Retinal pigment epithelial cell (primary cell): ENCODE results near the gene RALB.

Experiments
- DNase-seq: peaks from one replicate; pipeline ENCODE4 v3.0.0-alpha.2; 2010; ENCODE audit warnings: low read depth
- H3K4me3 ChIP-seq: 2 replicates; pipeline ENCODE4 v1.5.1; 2011; ENCODE audit warnings: mild to moderate bottlenecking, low read length, control low read depth, moderate library complexity
- TF ChIP-seq, protein P1 (sequence below): conservative IDR thresholded peaks from 2 replicates; pipeline ENCODE4 v1.5.1; 2011; ENCODE audit warnings: low read depth, low read length, control low read depth, inconsistent platforms

The RALB gene, protein sequence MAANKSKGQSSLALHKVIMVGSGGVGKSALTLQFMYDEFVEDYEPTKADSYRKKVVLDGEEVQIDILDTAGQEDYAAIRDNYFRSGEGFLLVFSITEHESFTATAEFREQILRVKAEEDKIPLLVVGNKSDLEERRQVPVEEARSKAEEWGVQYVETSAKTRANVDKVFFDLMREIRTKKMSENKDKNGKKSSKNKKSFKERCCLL

DNA sequence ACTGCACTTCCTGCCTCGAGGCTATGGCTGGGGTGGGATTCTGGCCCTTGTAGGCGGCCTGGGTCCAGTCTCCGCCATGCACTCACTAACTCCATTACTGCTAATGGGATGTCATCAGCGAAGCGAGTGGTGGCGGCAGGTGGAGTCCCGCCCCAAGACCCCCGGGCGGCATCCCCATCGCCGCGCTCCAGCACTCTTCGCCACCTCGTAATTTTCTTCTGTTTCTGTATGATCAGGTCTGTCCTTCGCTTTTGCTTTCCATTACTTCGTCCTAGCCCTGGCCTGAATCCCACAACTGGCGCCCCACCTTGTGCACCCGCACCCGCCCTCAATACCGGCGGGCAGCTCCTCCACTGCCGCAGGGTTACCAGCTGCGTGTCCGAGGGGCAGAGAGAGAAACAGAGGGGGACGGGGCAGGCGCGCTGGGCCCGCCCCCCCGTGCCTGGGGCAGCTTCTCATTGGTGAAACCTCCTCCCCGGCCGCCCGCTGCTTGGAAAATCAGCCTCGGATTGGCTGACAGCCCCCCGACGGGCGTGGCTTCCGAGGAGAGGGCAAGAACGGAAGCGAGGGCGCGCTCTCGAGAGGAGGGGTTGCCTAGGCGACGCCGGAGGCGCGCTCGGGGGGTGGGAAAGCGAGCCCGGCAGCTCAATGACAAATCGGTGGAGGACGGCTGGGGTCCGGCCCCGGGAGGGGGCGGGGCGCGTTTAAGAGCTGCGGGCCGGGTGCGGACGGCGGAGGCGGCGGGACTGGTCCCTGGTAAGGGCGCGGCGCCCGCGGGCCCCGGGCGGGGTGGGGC, at the start of gene RALB:
RALB (plus strand) TSS at position 628 of the 796 bp plus-strand sequence. CDS start 25,813 bp downstream, outside the sequence.
- DNase-seq = peak; percentile 92
- TF ChIP-seq, protein P1, sequence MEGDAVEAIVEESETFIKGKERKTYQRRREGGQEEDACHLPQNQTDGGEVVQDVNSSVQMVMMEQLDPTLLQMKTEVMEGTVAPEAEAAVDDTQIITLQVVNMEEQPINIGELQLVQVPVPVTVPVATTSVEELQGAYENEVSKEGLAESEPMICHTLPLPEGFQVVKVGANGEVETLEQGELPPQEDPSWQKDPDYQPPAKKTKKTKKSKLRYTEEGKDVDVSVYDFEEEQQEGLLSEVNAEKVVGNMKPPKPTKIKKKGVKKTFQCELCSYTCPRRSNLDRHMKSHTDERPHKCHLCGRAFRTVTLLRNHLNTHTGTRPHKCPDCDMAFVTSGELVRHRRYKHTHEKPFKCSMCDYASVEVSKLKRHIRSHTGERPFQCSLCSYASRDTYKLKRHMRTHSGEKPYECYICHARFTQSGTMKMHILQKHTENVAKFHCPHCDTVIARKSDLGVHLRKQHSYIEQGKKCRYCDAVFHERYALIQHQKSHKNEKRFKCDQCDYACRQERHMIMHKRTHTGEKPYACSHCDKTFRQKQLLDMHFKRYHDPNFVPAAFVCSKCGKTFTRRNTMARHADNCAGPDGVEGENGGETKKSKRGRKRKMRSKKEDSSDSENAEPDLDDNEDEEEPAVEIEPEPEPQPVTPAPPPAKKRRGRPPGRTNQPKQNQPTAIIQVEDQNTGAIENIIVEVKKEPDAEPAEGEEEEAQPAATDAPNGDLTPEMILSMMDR = no peak
- H3K4me3 ChIP-seq = peak within 1 kb of the TSS; percentile 85

DNA sequence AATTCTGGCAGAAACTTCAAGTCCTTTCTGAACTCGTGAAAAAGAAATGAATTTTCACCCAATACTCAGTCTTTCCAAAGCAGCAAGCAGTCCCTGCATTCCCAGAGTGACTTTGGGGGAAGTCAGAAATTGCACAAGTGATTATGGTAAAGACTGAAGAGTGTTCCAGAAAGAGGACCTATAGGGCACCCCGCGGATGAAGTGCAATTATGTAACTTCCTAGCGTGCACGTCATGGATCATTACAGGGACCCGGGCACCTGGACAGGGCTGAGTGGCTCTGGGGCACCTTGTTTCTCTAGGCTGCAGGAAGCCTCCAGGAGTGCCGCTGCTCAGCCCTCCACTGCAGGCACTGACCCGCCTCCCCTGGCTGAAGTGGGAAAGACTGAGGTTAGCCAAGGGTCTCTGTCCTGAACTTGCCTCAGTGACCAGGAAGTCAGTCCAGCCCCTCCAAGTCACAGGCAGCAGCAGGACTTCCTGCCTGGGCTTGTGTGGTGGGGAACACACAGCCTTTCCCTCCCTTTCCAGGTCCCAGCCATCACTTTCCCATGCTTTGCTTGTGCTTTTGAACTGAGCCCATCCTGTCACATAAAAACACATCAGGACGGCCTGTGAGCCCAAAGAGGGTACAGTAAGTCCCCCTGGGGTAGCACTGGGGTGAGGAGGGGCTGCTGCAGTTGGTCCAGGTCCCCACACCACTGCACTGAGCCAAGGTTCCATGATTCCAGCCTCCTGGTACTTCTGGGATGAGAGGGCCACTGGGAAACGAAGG, 49.2 kb upstream of the RALB start:
- DNase-seq = no peak
- TF ChIP-seq, protein P1 = no peak

DNA sequence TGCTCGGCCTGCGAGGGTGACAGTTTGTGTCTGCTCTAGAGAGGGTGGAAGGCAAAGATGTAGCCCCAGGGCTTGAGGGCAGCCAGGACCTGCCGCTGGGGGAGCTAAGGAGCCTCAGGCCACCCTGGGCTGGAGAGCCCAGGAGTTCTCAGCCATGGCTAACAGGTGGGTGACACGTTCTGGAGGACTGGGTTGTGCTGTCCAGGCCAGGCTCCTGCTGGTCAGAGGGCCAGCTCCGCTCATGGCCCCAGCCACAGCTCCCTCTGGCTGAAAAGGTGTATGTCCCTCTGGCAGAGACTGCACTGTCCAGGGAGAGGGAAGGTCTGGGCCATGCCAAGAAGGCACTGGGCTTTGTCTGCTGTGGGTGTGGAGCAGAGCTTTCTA, 48.6 kb upstream of the RALB start:
- no peak for DNase-seq
- H3K4me3 ChIP-seq = no peak overlapping the region
- TF ChIP-seq, protein P1 = peak; percentile 25

More for the DNA sequence above, 49.2 kb upstream of the RALB start:
- H3K4me3 ChIP-seq = no peak overlapping the region

DNA sequence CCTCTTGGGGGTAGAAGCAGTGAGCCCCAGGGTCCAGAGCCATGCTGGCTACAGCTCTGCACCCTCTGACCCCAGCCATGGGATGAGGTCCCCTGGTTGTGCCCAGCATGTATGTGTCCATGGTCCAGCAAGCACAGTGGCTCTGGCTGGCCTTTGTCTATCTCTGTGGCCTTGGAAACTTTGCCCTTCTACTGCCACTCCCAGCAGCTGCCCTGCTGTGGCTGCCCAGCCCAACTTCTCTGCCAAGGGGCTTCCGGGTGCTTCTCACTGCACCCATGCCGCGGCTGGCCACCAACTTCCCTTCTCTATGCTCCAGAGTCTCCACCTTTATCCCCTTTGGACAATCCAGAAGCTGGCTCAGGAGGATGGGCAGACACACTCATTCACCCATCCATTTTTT, 48.2 kb upstream of the RALB start:
- no peak overlapping the region for H3K4me3 ChIP-seq
- DNase-seq = no peak
- TF ChIP-seq, protein P1 = no peak

DNA sequence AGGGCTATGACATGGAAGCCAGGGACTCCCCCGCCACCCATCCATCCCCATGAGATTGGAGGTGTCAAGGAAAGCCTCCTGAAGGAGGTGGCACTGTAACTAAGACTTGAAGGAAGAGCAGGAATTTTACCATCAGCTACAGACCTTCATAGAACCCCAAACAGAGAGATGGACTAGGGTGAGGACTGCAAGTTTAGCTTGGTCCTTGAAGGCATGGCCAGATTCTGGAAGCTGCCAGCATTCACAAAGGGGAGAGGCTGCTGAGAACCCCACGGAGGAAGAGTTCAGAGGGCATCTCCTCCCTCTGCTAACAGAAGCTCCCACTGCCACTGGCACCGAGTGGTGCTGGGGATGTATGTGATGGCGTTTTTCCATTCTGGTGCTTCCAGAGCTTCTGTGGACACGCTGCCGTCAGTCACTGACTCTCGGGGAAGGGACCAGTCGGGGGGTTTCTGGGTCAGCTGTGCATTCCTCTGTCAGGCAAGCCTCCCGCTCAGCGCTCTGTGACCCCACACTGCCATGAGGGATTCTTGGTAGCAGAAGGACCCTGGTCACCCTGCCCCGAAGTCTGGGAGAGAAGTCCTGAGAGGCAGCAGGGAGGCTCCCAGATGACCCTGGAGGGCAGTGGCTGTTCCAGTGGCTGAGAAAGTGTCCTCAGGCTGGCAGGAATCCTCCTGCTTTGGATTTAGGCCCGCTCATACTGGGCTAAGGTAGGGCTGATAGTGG, 47.5 kb upstream of the RALB start:
- DNase-seq = no peak
- TF ChIP-seq, protein P1 = no peak

DNA sequence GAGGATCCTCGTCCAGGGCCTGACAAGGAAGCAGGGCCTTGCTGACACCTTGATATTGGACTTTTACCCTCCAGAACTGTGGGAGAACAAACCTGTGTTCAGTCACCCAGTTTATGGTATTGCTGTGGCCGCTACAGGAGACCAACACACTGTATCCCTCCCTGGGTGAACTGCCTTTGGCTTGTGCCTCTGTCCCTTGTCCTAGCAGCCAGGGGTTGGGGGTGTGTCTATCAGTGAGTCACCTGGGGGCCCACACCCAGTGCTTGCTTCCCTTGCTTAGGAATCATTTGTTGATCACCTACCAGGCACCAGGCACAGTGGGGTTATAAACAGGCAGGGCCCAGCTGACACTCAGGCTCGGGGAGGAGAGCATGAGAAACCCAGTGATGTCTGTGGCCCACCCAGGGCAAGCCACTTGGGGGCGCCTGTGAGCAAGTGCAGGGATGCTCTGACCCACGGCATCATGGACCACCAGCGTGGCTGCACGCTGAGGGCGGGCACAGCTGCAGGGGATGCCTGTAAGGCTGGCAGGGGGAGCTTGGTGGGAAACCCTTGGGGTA, 46.5 kb upstream of the RALB start:
- DNase-seq = no peak
- H3K4me3 ChIP-seq = no peak overlapping the region
- TF ChIP-seq, protein P1 = peak; percentile 53

More for the DNA sequence above, 47.5 kb upstream of the RALB start:
- no peak overlapping the region for H3K4me3 ChIP-seq
